SK-N-SH (cell line): ENCODE data around the gene CYBA. TPM values are rescaled to one million over a fixed set of nuclear protein-coding genes. Genes with fewer than 3 reads are reported as not detected.

Experiments used
- CTCF ChIA-PET: fragments of 300-600, 350-600 bp; formaldehyde crosslinking; extraction: SDS; loops from one replicate; lab custom pipeline; 2021; lab: Yijun Ruan, JAX
- POLR2A ChIA-PET: fragments of 350-600 bp; sonication (Branson Sonifier 250); formaldehyde crosslinking; extraction: SDS; loops from one replicate; lab custom pipeline; 2020; ENCODE audit warnings: antibody characterized with exemption, inconsistent platforms; lab: Yijun Ruan, JAX
- DNase-seq: peaks from one replicate; pipeline ENCODE4 v3.0.0; 2012
- H2AFZ ChIP-seq: fragments of 200-600 bp; sonication (generic); 2 replicates; pipeline ENCODE4 v1.8.1; 2016; ENCODE audit warnings: antibody characterized with exemption, mild to moderate bottlenecking, low read depth
- H3F3A ChIP-seq: fragments of 200-600 bp; sonication (generic); replicated peaks from 2 replicates; pipeline ENCODE3; 2016; ENCODE audit warnings: antibody characterized with exemption, mild to moderate bottlenecking; ENCODE audit not compliant: insufficient read depth
- H3K27ac ChIP-seq, 2 experiments: fragments of 200-500 bp in 1 of 2; fragments of 200-600 bp in 1 of 2; sonication (Bioruptor generic) in 1 of 2; sonication (generic), shearing (Covaris generic) in 1 of 2; 2 replicates each; pipeline versions ENCODE4 v1.5.1 to v1.6.1; 2014 to 2016; ENCODE audit warnings: low read depth in 2 of 2, inconsistent platforms in 1 of 2, low read length in 1 of 2, mild to moderate bottlenecking in 1 of 2, mixed read lengths in 1 of 2
- H3K27me3 ChIP-seq: fragments of 200-600 bp; sonication (generic), shearing (Covaris generic); 2 replicates; pipeline ENCODE4 v1.6.1; 2016; ENCODE audit warnings: mixed run types; ENCODE audit not compliant: insufficient read depth
- H3K36me3 ChIP-seq, 2 experiments: fragments of 200-500 bp in 1 of 2; fragments of 200-600 bp in 1 of 2; sonication (Bioruptor generic) in 1 of 2; sonication (generic) in 1 of 2; replicated peaks in 1 of 2; 2 replicates each; pipeline versions ENCODE3 to v1.5.1; 2014 to 2016; ENCODE audit warnings: low read length in 1 of 2, mild to moderate bottlenecking in 1 of 2; ENCODE audit not compliant: insufficient read depth in 2 of 2, control insufficient read depth in 1 of 2
- H3K4me1 ChIP-seq, 2 experiments: fragments of 200-500 bp in 1 of 2; fragments of 200-600 bp in 1 of 2; sonication (Bioruptor generic) in 1 of 2; sonication (generic), shearing (Covaris generic) in 1 of 2; 2 replicates each; pipeline versions ENCODE4 v1.5.1 to v1.6.1; 2014 to 2016; ENCODE audit warnings: low read depth in 1 of 2, low read length in 1 of 2, mixed run types in 1 of 2; ENCODE audit not compliant: insufficient read depth in 2 of 2, control insufficient read depth in 1 of 2
- H3K4me2 ChIP-seq: fragments of 200-600 bp; sonication (generic), shearing (Covaris generic); 2 replicates; pipeline ENCODE4 v1.6.1; 2017; ENCODE audit warnings: mixed run types
- H3K4me3 ChIP-seq, 2 experiments: fragments of 200-500 bp in 1 of 2; fragments of 200-600 bp in 1 of 2; sonication (Bioruptor generic) in 1 of 2; sonication (generic), shearing (Covaris generic) in 1 of 2; 2 replicates each; pipeline versions ENCODE4 v1.5.1 to v1.8.1; 2014 to 2016; ENCODE audit warnings: low read depth in 2 of 2, inconsistent platforms in 1 of 2, low read length in 1 of 2, mild to moderate bottlenecking in 1 of 2, mixed read lengths in 1 of 2, moderate library complexity in 1 of 2
- H3K79me2 ChIP-seq: fragments of 200-600 bp; sonication (generic); 2 replicates; pipeline ENCODE4 v1.8.1; 2017; ENCODE audit warnings: mild to moderate bottlenecking; ENCODE audit not compliant: insufficient read depth
- H3K9ac ChIP-seq: fragments of 200-600 bp; sonication (generic); 2 replicates; pipeline ENCODE4 v1.6.1; 2017; ENCODE audit warnings: mixed run types
- H3K9me2 ChIP-seq: fragments of 200-600 bp; sonication (generic); 2 replicates; pipeline ENCODE4 v1.6.1; 2017; ENCODE audit warnings: mixed run types
- H3K9me3 ChIP-seq: fragments of 200-600 bp; sonication (generic); 2 replicates; pipeline ENCODE4 v1.6.1; 2017; ENCODE audit warnings: mixed run types, mild to moderate bottlenecking, moderate library complexity
- H4K20me1 ChIP-seq: fragments of 200-600 bp; sonication (generic); 2 replicates; pipeline ENCODE4 v1.6.1; 2017; ENCODE audit warnings: mild to moderate bottlenecking, mixed run types; ENCODE audit not compliant: insufficient read depth
- CHD2 ChIP-seq: fragments of 150-350 bp; IDR thresholded peaks from 2 replicates; pipeline ENCODE4 v1.6.1; 2018; ENCODE audit warnings: low read length; ENCODE audit not compliant: partially characterized antibody
- ELF1 ChIP-seq: IDR thresholded peaks from 2 replicates; pipeline ENCODE4 v1.4.0; 2012
- EP300 ChIP-seq, 2 experiments: IDR thresholded peaks; 2 replicates each; pipeline versions ENCODE4 v1.4.0 to v1.6.1; 2012; ENCODE audit warnings: borderline replicate concordance in 1 of 2, low read depth in 1 of 2, low read length in 1 of 2
- EZH2phosphoT487 ChIP-seq: fragments of 200-600 bp; sonication (generic); IDR thresholded peaks from 2 replicates; pipeline ENCODE4 v1.6.1; 2017; ENCODE audit warnings: low read depth, mixed run types, mild to moderate bottlenecking, antibody characterized with exemption, moderate library complexity, borderline replicate concordance
- FOSL2 ChIP-seq: IDR thresholded peaks from 2 replicates; pipeline ENCODE4 v1.4.0; 2012; ENCODE audit warnings: low read depth, mild to moderate bottlenecking, moderate library complexity, borderline replicate concordance
- FOXM1 ChIP-seq: IDR thresholded peaks from 2 replicates; pipeline ENCODE4 v1.4.0; 2012; ENCODE audit warnings: low read depth, mild to moderate bottlenecking
- GABPA ChIP-seq: IDR thresholded peaks from 2 replicates; pipeline ENCODE4 v1.4.0; 2012; ENCODE audit warnings: low read depth, mild to moderate bottlenecking
- IRF3 ChIP-seq: fragments of 150-350 bp; IDR thresholded peaks from 2 replicates; pipeline ENCODE4 v1.6.1; 2016; ENCODE audit warnings: mild to moderate bottlenecking, low read depth, low read length
- JUND ChIP-seq: IDR thresholded peaks from 2 replicates; pipeline ENCODE4 v1.4.0; 2012
- MAX ChIP-seq: IDR thresholded peaks from 2 replicates; pipeline ENCODE4 v1.4.0; 2012; ENCODE audit warnings: low read depth
- MXI1 ChIP-seq: IDR thresholded peaks from 2 replicates; pipeline ENCODE4 v1.6.1; 2012; ENCODE audit warnings: mild to moderate bottlenecking, low read depth, low read length, improper control_type of control experiment
- NFIC ChIP-seq: IDR thresholded peaks from 2 replicates; pipeline ENCODE4 v1.4.0; 2012; ENCODE audit warnings: borderline replicate concordance
- RAD21 ChIP-seq: IDR thresholded peaks from 2 replicates; pipeline ENCODE4 v1.6.1; 2012; ENCODE audit warnings: mild to moderate bottlenecking, low read length
- REST ChIP-seq: IDR thresholded peaks from 2 replicates; pipeline ENCODE4 v1.6.1; 2012; ENCODE audit warnings: mild to moderate bottlenecking, low read depth, low read length, moderate library complexity
- SMC3 ChIP-seq: IDR thresholded peaks from 2 replicates; pipeline ENCODE4 v1.6.1; 2012; ENCODE audit warnings: low read depth, low read length, improper control_type of control experiment
- TCF12 ChIP-seq: IDR thresholded peaks from 2 replicates; pipeline ENCODE4 v1.4.0; 2012
- TEAD4 ChIP-seq: IDR thresholded peaks from 2 replicates; pipeline ENCODE4 v1.4.0; 2012; ENCODE audit warnings: mild to moderate bottlenecking, borderline replicate concordance; ENCODE audit not compliant: insufficient read depth
- USF1 ChIP-seq: IDR thresholded peaks from 2 replicates; pipeline ENCODE4 v1.4.0; 2012; ENCODE audit warnings: low read depth, borderline replicate concordance
- USF2 ChIP-seq: fragments of 150-350 bp; IDR thresholded peaks from 2 replicates; pipeline ENCODE4 v1.6.1; 2017; ENCODE audit warnings: antibody characterized with exemption, low read length, low read depth, borderline replicate concordance
- WGBS: methylation state at CpG from one replicate; pipeline ENCODE4 v1.1.6; 2017; ENCODE audit warnings: low lambda C conversion rate; 5-methylcytosine and 5-hydroxymethylcytosine counted together
- polyA plus RNA-seq, 3 experiments: library from polyadenylated mRNA; depleted of rRNA; stranded (reverse); fragments of >200 nt; gene quantifications; 2 replicates each; pipeline ENCODE4 v1.2.3, GENCODE V29; 2012

The CYBA gene
- polyA plus RNA-seq, 1 of the 3 experiments (the other 2 are of a cell fraction): 176 TPM

GRCh38 chr16:88677721-88678120 is 26.9 kb upstream of the CYBA start (continued):
- TF ChIP-seq TCF12: no peak
- TF ChIP-seq EZH2phosphoT487: no peak
- TF ChIP-seq ELF1: no peak

GRCh38 chr16:88676502-88677242 is 25.8 kb upstream of the CYBA start:
- Histone ChIP-seq H3K4me3 (no peak overlapping the region), H3K9ac (no peak overlapping the region), H3K9me2 (no peaks in the 10 kb centered on the region), H3K27me3 (no peaks in the 10 kb centered on the region), H3K79me2 (no peaks in the 10 kb centered on the region), H4K20me1 (no peaks in the 10 kb centered on the region), H3K4me2 (no peak overlapping the region), H3K4me1 (peaks cover 0 to 5% of the 10 kb centered on the region in 2 experiments; a peak in 1 of 4 replicates), H2AFZ (no peak overlapping the region), H3F3A (no peaks in the 10 kb centered on the region), H3K9me3 (no peaks in the 10 kb centered on the region), H3K36me3 (no peaks in the 10 kb centered on the region), H3K27ac (no peak overlapping the region)
- DNase-seq: no peak
- CTCF ChIA-PET: interaction anchor here (1.4 kb wide), 1 partner anchor 8 kb away, joined by 5 read pairs; no protein-coding TSS in a partner anchor
- POLR2A ChIA-PET: no interaction called here
- 85% methylated on average over 12 of the region's 22 CpGs for WGBS
- no peak for TF ChIP-seq MXI1
- no peak for TF ChIP-seq EZH2phosphoT487
- TF ChIP-seq FOXM1: no peak
- no peak for TF ChIP-seq REST
- TF ChIP-seq TEAD4: no peak
- TF ChIP-seq FOSL2: no peak
- no peak for TF ChIP-seq IRF3
- no peak for TF ChIP-seq USF2
- TF ChIP-seq SMC3: no peak
- no peak for TF ChIP-seq RAD21
- TF ChIP-seq MAX: no peak
- TF ChIP-seq EP300 (IDR thresholded peaks at IDR 0.05; ENCODE audit: borderline replicate concordance in 1 of 2, low read depth in 1 of 2, low read length in 1 of 2): no peak
- TF ChIP-seq USF1: no peak
- no peak for TF ChIP-seq GABPA
- TF ChIP-seq CHD2: no peak
- no peak for TF ChIP-seq NFIC
- TF ChIP-seq JUND: no peak
